IMR-90 (cell line): ENCODE results near the gene TCEA2. TPM values are rescaled to one million over a fixed set of nuclear protein-coding genes. Genes with fewer than 3 reads are reported as not detected.
A peak's percentile ranks its signal among the peaks of the same experiment; 100 is the strongest.

Experiments used
- ATAC-seq: fragments of 200-7000 bp; cut with Tn5 transposase; 2 replicates; pipeline ENCODE4 v1.9.1; 2020; ENCODE audit warnings: low read depth, mild to moderate bottlenecking, moderate library complexity
- BruUV-seq: library from RNA; stranded (reverse); fragments of 400-500 nt; replicated peaks from 2 replicates; lab custom pipeline; 2021; lab: Mats Ljungman, UMichigan
- CTCF ChIA-PET: fragments of 300-600 bp; formaldehyde crosslinking; extraction: SDS; loops from one replicate; lab custom pipeline; 2021; ENCODE audit warnings: antibody characterized with exemption; lab: Yijun Ruan, JAX
- POLR2A ChIA-PET: fragments of 300-600 bp; sonication (Branson Sonifier 250); formaldehyde crosslinking; loops from one replicate; lab custom pipeline; 2022; ENCODE audit warnings: antibody characterized with exemption; ENCODE audit not compliant: unreplicated experiment; lab: Charles Lee
- DNase-seq: peaks from one replicate; pipeline ENCODE4 v3.0.0; 2013
- H2AFZ ChIP-seq: replicated peaks from 2 replicates; pipeline ENCODE3; 2013; ENCODE audit warnings: low read length, mild to moderate bottlenecking; ENCODE audit not compliant: poor library complexity
- H2AK5ac ChIP-seq: 2 replicates; pipeline ENCODE4 v1.6.1; 2013; ENCODE audit warnings: low read depth, low read length, inconsistent platforms
- H2AK9ac ChIP-seq: replicated peaks from 2 replicates; pipeline ENCODE3; 2013; ENCODE audit warnings: mild to moderate bottlenecking, low read depth, low read length, moderate library complexity; ENCODE audit not compliant: poor library complexity
- H2BK120ac ChIP-seq: 2 replicates; pipeline ENCODE4 v1.6.1; 2013; ENCODE audit warnings: low read depth, low read length, inconsistent platforms
- H2BK15ac ChIP-seq: 3 replicates; pipeline ENCODE4 v1.6.1; 2013; ENCODE audit warnings: low read depth, low read length, inconsistent platforms
- H2BK20ac ChIP-seq: 2 replicates; pipeline ENCODE4 v1.6.1; 2013; ENCODE audit warnings: low read depth, mild to moderate bottlenecking, inconsistent platforms, low read length, moderate library complexity
- H2BK5ac ChIP-seq: 2 replicates; pipeline ENCODE4 v1.6.1; 2013; ENCODE audit warnings: mild to moderate bottlenecking, low read depth, low read length, inconsistent platforms; ENCODE audit not compliant: poor library complexity, severe bottlenecking
- H3K14ac ChIP-seq: replicated peaks from 2 replicates; pipeline ENCODE4 v1.6.1; 2013; ENCODE audit warnings: low read depth, low read length, inconsistent platforms
- H3K18ac ChIP-seq: 2 replicates; pipeline ENCODE4 v1.6.1; 2013; ENCODE audit warnings: low read depth, low read length, control low read depth
- H3K23ac ChIP-seq: 2 replicates; pipeline ENCODE4 v1.6.1; 2013; ENCODE audit warnings: low read depth, low read length, inconsistent platforms
- H3K27ac ChIP-seq: 2 replicates; pipeline ENCODE4 v1.5.1; 2013; ENCODE audit warnings: mild to moderate bottlenecking, control low read depth, low read length; ENCODE audit not compliant: insufficient read depth
- H3K27me3 ChIP-seq: 2 replicates; pipeline ENCODE4 v1.6.1; 2013; ENCODE audit warnings: low read length; ENCODE audit not compliant: control insufficient read depth, insufficient read depth
- H3K36me3 ChIP-seq: 2 replicates; pipeline ENCODE4 v1.6.1; 2013; ENCODE audit warnings: low read length, mixed read lengths; ENCODE audit not compliant: control insufficient read depth, insufficient read depth
- H3K4ac ChIP-seq: 2 replicates; pipeline ENCODE4 v1.6.1; 2013; ENCODE audit warnings: low read depth, low read length, inconsistent platforms
- H3K4me1 ChIP-seq: 2 replicates; pipeline ENCODE4 v1.6.1; 2013; ENCODE audit warnings: low read length, mixed read lengths; ENCODE audit not compliant: control insufficient read depth, insufficient read depth
- H3K4me2 ChIP-seq: 2 replicates; pipeline ENCODE4 v1.6.1; 2013; ENCODE audit warnings: low read depth, mild to moderate bottlenecking, control low read depth, low read length, moderate library complexity
- H3K4me3 ChIP-seq: 2 replicates; pipeline ENCODE4 v1.5.1; 2013; ENCODE audit warnings: low read depth, mild to moderate bottlenecking, control low read depth, low read length, moderate library complexity; ENCODE audit not compliant: insufficient read depth
- H3K56ac ChIP-seq: 2 replicates; pipeline ENCODE4 v1.6.1; 2013; ENCODE audit warnings: low read length, inconsistent platforms; ENCODE audit not compliant: insufficient read depth; ENCODE audit errors: extremely low read depth
- H3K79me1 ChIP-seq, 2 experiments: 2 replicates each; pipeline ENCODE4 v1.6.1; 2013; ENCODE audit warnings: low read length in 2 of 2, inconsistent platforms in 1 of 2, low read depth in 1 of 2
- H3K9ac ChIP-seq: 2 replicates; pipeline ENCODE4 v1.6.1; 2013; ENCODE audit warnings: low read depth, low read length, control low read depth
- H3K9me1 ChIP-seq: 2 replicates; pipeline ENCODE4 v1.6.1; 2013; ENCODE audit warnings: low read length, inconsistent platforms; ENCODE audit not compliant: insufficient read depth
- H3K9me3 ChIP-seq: 2 replicates; pipeline ENCODE4 v1.6.1; 2013; ENCODE audit warnings: low read length; ENCODE audit not compliant: control insufficient read depth, insufficient read depth
- H4K20me1 ChIP-seq: 2 replicates; pipeline ENCODE4 v1.6.1; 2013; ENCODE audit warnings: low read length, inconsistent platforms; ENCODE audit not compliant: insufficient read depth
- H4K5ac ChIP-seq: 2 replicates; pipeline ENCODE4 v1.6.1; 2013; ENCODE audit warnings: mild to moderate bottlenecking, low read depth, low read length, control low read depth
- H4K8ac ChIP-seq, 2 experiments: 2 replicates each; pipeline ENCODE4 v1.6.1; 2013; ENCODE audit warnings: low read depth in 2 of 2, low read length in 2 of 2, control low read depth in 1 of 2, inconsistent platforms in 1 of 2
- H4K91ac ChIP-seq: 2 replicates; pipeline ENCODE4 v1.6.1; 2013; ENCODE audit warnings: low read depth, low read length, inconsistent platforms; ENCODE audit not compliant: insufficient read depth
- BHLHE40 ChIP-seq: fragments of 150-350 bp; IDR thresholded peaks from 2 replicates; pipeline ENCODE4 v1.6.1; 2016; ENCODE audit warnings: mild to moderate bottlenecking, low read depth, low read length
- CHD1 ChIP-seq: IDR thresholded peaks from 2 replicates; pipeline ENCODE4 v1.6.1; 2012; ENCODE audit warnings: low read depth, low read length, improper control_type of control experiment
- NFE2L2 ChIP-seq: fragments of 150-350 bp; IDR thresholded peaks from 2 replicates; pipeline ENCODE4 v1.6.1; 2016; ENCODE audit warnings: low read depth, mild to moderate bottlenecking, low read length
- RFX5 ChIP-seq: IDR thresholded peaks from 2 replicates; pipeline ENCODE4 v1.8.0; 2012; ENCODE audit warnings: low read depth, mild to moderate bottlenecking, low read length, moderate library complexity
- WGBS, 2 experiments: methylation state at CpG; one replicate each; pipeline versions ENCODE4 v1.1.5 to v1.1.7; 2013; ENCODE audit warnings: missing lambda C conversion rate in 2 of 2; ENCODE audit not compliant: insufficient read length in 1 of 2; ENCODE audit errors: extremely low coverage in 2 of 2; 5-methylcytosine and 5-hydroxymethylcytosine counted together
- dilution Hi-C: fragments of 300-500 bp; cut with HindIII; formaldehyde crosslinking; loops from one replicate; pipeline ENCODE4 v1.14.3; 2018; ENCODE audit warnings: low sequenced_read_pairs; ENCODE audit not compliant: unreplicated experiment
- in situ Hi-C: fragments of 300-500 bp; cut with MboI; formaldehyde crosslinking; loops from 3 replicates; pipeline ENCODE4 v1.14.3; 2019; ENCODE audit warnings: low sequenced_read_pairs, inconsistent platforms, mixed read lengths
- intact Hi-C: fragments of 100-400 bp; cut with micrococcal nuclease; formaldehyde crosslinking; loops from 2 replicates; pipeline ENCODE4 v1.10.0; 2022
- polyA plus RNA-seq, 3 experiments: library from polyadenylated mRNA; depleted of rRNA; stranded (reverse); fragments of >200 nt; gene quantifications; 2 replicates each; pipeline ENCODE4 v1.2.3, GENCODE V29; 2012; ENCODE audit warnings: low replicate concordance in 1 of 3
- total RNA-seq: library from RNA; depleted of rRNA; stranded (reverse); fragments of >200 nt; gene quantifications from 2 replicates; pipeline ENCODE4 v1.2.3, GENCODE V29; 2012
- TF ChIP-seq, protein P1 (sequence below): fragments of 150-350 bp; IDR thresholded peaks from 2 replicates; pipeline ENCODE4 v1.6.1; 2017; ENCODE audit warnings: mild to moderate bottlenecking, antibody characterized with exemption, low read length, low read depth

The TCEA2 gene
- total and polyA plus RNA-seq, 2 of the 4 experiments (the other 2 are of a cell fraction): 9.3 to 30.0 TPM

DNA sequence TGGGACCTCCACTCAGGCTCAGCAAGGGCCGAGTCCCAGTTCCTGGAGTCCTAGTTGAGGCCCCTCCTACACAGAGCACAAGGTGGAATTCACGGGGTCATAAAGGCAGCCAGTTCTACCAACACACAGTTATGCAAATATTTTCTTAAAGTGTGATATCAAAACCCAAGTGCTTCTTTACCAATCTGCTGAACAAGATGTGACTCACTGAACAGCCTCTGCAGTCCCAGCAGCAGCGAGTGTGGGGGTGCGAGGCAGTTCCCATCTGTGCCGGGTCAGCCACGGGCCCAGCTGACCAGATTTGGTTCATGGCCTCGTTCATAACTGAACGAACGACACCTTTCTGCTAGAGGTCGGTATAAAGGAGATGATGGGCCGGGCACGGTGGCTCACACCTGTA is 4.5 kb upstream of the TCEA2 start:
- peaks cover 11% of the 10 kb centered on the region for H3K4me1 ChIP-seq
- no peak overlapping the region for H4K91ac ChIP-seq
- ChIA-PET CTCF (interaction anchor here (1.8 kb wide), 1 partner anchor 11 kb away, joined by 6 read pairs; no protein-coding TSS in a partner anchor), POLR2A (no interaction called here)
- H3K9me1 ChIP-seq: peaks cover 6% of the 10 kb centered on the region
- in situ Hi-C loops (no loop called here), dilution Hi-C loops (no loop called here), intact Hi-C loops (loop anchor here (5.0 kb wide), 1 partner anchor 521 kb away; the partner anchor contains the start of gene PTK6)
- BruUV-seq: no TSS peak
- no peak overlapping the region for H3K27ac ChIP-seq
- ATAC-seq (peak; percentile 11), DNase-seq (peak; percentile 64)
- H3K4ac ChIP-seq: no peak overlapping the region
- no peak overlapping the region for H3K9ac ChIP-seq
- H4K20me1 ChIP-seq: no peaks in the 10 kb centered on the region; the same call in 1 of the 2 replicates
- H2AK5ac ChIP-seq: no peak overlapping the region
- H4K5ac ChIP-seq: no peak overlapping the region; the same call in 1 of the 2 replicates
- H3K4me3 ChIP-seq: no peak overlapping the region
- no peak overlapping the region for H3K18ac ChIP-seq
- no peak overlapping the region for H4K8ac ChIP-seq
- H3K9me3 ChIP-seq: no peaks in the 10 kb centered on the region
- TF ChIP-seq, protein P1, sequence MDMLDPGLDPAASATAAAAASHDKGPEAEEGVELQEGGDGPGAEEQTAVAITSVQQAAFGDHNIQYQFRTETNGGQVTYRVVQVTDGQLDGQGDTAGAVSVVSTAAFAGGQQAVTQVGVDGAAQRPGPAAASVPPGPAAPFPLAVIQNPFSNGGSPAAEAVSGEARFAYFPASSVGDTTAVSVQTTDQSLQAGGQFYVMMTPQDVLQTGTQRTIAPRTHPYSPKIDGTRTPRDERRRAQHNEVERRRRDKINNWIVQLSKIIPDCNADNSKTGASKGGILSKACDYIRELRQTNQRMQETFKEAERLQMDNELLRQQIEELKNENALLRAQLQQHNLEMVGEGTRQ: peak; percentile 30; the same call in 1 of the 2 replicates
- TF ChIP-seq RFX5: no peak
- no peak for TF ChIP-seq NFE2L2
- TF ChIP-seq BHLHE40: no peak
- no peak for TF ChIP-seq CHD1
- peak overlapping the region; percentile 43; the same call in 1 of the 2 replicates for H3K4me2 ChIP-seq
- peaks cover 2% of the 10 kb centered on the region; the same call in 1 of the 2 replicates for H3K27me3 ChIP-seq
- no peak overlapping the region for H3K14ac ChIP-seq
- H2BK120ac ChIP-seq: no peak overlapping the region
- H2AK9ac ChIP-seq: no peak overlapping the region
- H2BK15ac ChIP-seq: no peak overlapping the region
- no peak overlapping the region for H3K56ac ChIP-seq
- 81% methylated on average over 10 of the region's 12 CpGs; no CpG with 5 or more reads in 1 of the 2 experiments for WGBS, 2 experiments
- H3K36me3 ChIP-seq: no peaks in the 10 kb centered on the region
- peaks cover 6 to 11% of the 10 kb centered on the region in 2 experiments; a peak in 3 of 4 replicates for H3K79me1 ChIP-seq
- no peak overlapping the region for H2BK20ac ChIP-seq
- peak overlapping the region; percentile 53 for H2AFZ ChIP-seq
- H2BK5ac ChIP-seq: no peak overlapping the region
- no peak overlapping the region for H3K23ac ChIP-seq
